ENCODE data around the gene SLC8A3.

GRCh38 chr14:70188322-70188658, 461 bp downstream of the SLC8A3 start:
- TF ChIP-seq CTCF (IDR thresholded peaks at IDR 0.05; ENCODE audit: low read depth, low read length) (no peak), POLR2A (IDR thresholded peaks at IDR 0.05; ENCODE audit: extremely low read depth, insufficient read length) (no peak), MAX (IDR thresholded peaks at IDR 0.05; ENCODE audit: low read depth, low read length) (no peak)
